ENCODE data around the gene CACNA1B.

CACNA1B gene

GRCh38 chr9:137920753-137921152, 43.2 kb downstream of the CACNA1B start:
- DNase-seq (ENCODE audit: low spot score), result no peak

GRCh38 chr9:137924169-137924568, 46.6 kb downstream of the CACNA1B start:
- DNase-seq (ENCODE audit: low spot score), result no peak

GRCh38 chr9:137924761-137925369, 47.3 kb downstream of the CACNA1B start:
- DNase-seq (ENCODE audit: low spot score), result no peak

- DNase-seq (ENCODE audit: low spot score), result no peak
Observed at GRCh38 chr9:137943655-137944054, 66.1 kb downstream of the CACNA1B start.

- DNase-seq (ENCODE audit: low spot score), result no peak
Observed at GRCh38 chr9:137945581-137945980, 68.0 kb downstream of the CACNA1B start.

- DNase-seq (ENCODE audit: low spot score), result no peak
Observed at GRCh38 chr9:137946993-137947392, 69.4 kb downstream of the CACNA1B start.

- DNase-seq (ENCODE audit: low spot score), result no peak
Observed at GRCh38 chr9:137948642-137949041, 71.1 kb downstream of the CACNA1B start.

GRCh38 chr9:137949260-137949659, 71.7 kb downstream of the CACNA1B start:
- no peak for DNase-seq (ENCODE audit: low spot score)

- no peak for DNase-seq (ENCODE audit: low spot score)
Observed at GRCh38 chr9:137951107-137951506, 73.5 kb downstream of the CACNA1B start.

GRCh38 chr9:137951597-137952490, 74.3 kb downstream of the CACNA1B start:
- no peak for DNase-seq (ENCODE audit: low spot score)

- DNase-seq (ENCODE audit: low spot score), result no peak
Observed at GRCh38 chr9:137952976-137953666, 75.5 kb downstream of the CACNA1B start.

- no peak for DNase-seq (ENCODE audit: low spot score)
Observed at GRCh38 chr9:137953683-137954438, 76.3 kb downstream of the CACNA1B start.

GRCh38 chr9:137955224-137955570, 77.6 kb downstream of the CACNA1B start:
- DNase-seq (ENCODE audit: low spot score), result no peak

GRCh38 chr9:137955586-137955985, 78.0 kb downstream of the CACNA1B start:
- DNase-seq (ENCODE audit: low spot score), result no peak

GRCh38 chr9:137956039-137956438, 78.5 kb downstream of the CACNA1B start:
- no peak for DNase-seq (ENCODE audit: low spot score)

- DNase-seq (ENCODE audit: low spot score), result no peak
Observed at GRCh38 chr9:137956688-137957385, 79.3 kb downstream of the CACNA1B start.

GRCh38 chr9:137959641-137960411, 82.2 kb downstream of the CACNA1B start:
- DNase-seq (ENCODE audit: low spot score), result no peak

- DNase-seq (ENCODE audit: low spot score), result no peak
Observed at GRCh38 chr9:137960496-137960895, 82.9 kb downstream of the CACNA1B start.

GRCh38 chr9:137963525-137963924, 85.9 kb downstream of the CACNA1B start:
- no peak for DNase-seq (ENCODE audit: low spot score)

GRCh38 chr9:137965177-137965795, 87.7 kb downstream of the CACNA1B start:
- DNase-seq (ENCODE audit: low spot score), result no peak
